NCI-H1436 treated with DMSO at 0.1 percent for 48 hours (cell line): ENCODE measurements around the gene WSCD2.

Source experiments
- DNase-seq: peaks from one replicate; lab custom pipeline; 2025; lab: John Stamatoyannopoulos, UW

The WSCD2 gene

GRCh38 chr12:108268397-108268796, 139.3 kb downstream of the WSCD2 start:
- DNase-seq, result no peak

DNA sequence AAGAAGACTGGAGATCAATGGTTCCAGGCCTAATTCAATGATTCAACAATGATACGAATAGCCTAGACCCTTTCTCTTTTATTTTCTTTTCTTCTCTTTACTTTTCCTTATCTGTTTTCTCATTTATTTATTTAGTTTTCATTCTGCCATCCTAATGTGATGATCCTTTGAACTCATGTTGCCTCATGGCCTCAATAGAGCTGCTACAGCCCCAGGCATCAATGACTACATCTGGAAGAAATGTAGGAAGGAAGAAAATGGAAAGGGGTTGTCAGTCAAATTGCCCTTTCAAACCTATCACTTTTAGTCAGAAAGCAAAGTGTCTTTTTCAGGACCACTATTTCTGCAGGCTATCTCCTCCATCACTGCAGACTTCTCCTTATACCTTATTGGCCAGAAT, 140.1 kb downstream of the WSCD2 start:
- no peak for DNase-seq

- no peak for DNase-seq
Measured at GRCh38 chr12:108270035-108270848, 141.2 kb downstream of the WSCD2 start.

DNA sequence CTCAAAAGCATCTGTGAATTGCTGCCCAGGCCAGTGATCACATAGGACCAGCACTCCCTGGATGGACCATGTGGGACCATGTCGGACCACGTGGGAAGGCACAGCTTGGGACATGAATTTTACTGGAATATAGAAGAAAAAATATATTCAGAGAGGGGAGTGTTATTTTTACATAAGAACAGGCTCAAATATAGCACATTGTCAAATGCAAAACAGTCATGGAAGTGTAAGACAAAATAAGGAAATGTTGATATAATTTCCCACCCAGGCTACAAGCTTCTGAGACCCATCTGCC, 141.7 kb downstream of the WSCD2 start:
- no peak for DNase-seq

DNA sequence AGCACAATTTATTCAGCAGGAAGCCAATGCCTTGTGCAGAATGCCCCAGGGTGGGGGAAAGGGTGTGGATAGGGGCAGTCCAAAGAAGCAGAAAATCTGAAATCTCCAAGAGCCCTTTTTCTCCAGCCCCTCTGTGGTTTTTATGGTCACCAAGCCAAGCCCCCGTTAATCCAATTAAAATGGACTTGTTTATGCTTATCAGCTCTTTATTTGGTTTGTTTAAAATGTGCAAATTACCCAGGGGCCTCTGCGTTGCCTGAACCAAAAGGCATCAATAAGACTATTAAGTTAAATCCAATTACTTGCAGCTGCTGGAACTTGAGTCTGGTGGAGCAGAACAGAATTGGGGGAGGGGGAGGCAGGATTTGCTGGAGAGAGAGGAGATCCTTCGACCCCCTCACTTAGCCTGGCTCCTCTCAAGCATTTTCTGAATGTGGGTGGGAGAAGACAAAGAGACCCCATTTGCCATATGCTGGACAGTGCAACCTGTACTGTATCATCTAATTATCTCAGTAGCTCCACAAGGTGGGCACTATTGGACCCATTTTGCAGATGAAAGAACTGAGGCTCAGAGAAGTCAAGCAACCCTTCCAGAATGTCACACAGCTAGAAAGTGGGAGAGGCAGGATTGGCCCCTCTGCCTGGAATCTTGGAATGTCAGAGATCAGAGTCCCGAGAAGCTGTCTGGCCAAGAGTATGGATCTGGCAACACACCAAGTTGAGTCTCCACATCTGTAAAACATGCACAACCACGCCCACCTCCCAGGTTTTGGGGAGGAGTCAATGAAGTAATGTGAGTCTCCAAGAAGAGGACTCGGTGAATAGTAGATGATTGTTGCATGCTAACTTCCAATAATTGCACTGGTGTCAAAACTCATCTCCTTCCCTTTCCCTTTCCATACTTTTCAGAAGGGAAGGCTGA, 143.1 kb downstream of the WSCD2 start:
- no peak for DNase-seq

DNA sequence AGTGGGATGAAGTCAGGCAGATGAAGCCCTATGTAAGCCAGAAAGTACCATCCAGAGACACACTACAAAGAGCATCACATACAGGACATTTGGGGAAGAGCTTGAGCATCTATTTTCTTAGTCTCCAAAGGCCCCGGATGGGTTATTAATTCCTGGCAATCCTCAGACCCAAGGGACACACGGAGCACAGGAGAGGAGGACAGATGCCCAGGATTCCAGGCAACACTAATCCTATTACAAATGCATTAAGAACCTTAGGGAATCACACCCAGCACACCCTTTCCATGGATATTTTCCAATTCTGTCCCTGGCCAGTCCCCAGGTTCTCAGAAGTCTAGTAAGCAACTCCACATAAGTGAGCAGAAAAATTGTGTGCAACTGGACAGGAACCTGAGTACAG, 144.1 kb downstream of the WSCD2 start:
- DNase-seq, result no peak

GRCh38 chr12:108277613-108278012, 148.5 kb downstream of the WSCD2 start:
- DNase-seq, result no peak

DNA sequence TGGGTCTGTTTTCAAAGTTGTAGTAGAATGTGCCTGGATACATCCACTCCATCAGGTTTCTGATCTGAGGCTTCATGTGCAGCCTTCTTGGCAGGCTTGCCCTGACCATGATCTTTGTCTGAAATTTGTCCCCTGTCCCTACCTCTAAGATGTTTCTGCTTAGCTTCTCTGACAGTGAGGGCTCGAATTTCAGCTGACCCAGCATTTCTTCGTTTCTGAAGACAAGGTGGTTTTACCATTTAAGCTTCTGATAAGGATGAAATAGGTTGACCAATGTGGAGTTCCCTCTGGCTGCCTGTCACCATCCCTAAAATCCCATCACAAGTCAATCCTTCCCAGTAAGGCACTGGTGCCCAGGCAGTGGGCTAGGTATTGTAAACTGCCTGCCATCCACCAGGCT, 153.1 kb downstream of the WSCD2 start:
- DNase-seq, result no peak

DNA sequence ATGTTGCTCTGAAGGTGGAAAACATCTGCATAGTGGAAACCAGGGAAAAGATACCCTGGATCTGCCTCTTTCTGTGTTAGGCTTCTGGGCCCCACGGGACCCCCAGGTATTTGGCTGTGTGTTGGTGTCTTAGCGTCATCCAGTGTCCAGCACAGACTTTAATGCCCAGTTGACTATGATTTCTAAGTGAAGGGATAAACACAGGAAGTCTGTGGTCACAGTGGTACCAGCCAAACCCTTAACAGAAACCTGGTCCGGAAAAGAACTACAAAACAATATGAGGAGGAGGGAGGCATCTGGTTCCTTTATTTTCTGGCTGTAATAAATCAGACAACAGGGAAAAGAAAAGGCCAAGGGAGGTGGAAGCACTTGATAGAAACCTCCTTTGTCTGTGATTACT, 153.6 kb downstream of the WSCD2 start:
- DNase-seq, result no peak

DNA sequence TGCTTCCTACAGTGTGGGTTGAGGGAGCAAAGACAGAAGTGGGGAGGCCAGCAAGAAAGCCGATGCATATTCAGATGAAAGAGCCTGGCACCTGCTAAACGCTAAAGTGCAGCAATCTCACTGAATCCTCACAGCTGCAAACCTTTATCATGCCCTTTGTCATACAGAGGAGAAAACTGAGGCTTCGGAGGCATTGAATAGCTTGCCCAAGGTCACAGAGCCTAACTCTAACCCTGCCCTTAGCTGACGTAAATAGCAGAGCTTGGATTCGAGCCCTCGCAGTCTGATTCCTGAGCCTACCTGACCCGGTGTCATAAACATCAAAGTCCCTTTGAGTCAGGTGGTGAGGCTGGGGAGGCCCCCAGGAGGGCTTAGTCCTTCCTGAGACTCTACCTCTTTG, 155.1 kb downstream of the WSCD2 start:
- no peak for DNase-seq

GRCh38 chr12:108285016-108285415, 155.9 kb downstream of the WSCD2 start:
- DNase-seq, result no peak

GRCh38 chr12:108287227-108287626, 158.1 kb downstream of the WSCD2 start:
- no peak for DNase-seq

- DNase-seq, result no peak
Measured at GRCh38 chr12:108289350-108290161, 160.5 kb downstream of the WSCD2 start.

GRCh38 chr12:108295641-108296040, 166.6 kb downstream of the WSCD2 start:
- no peak for DNase-seq

DNA sequence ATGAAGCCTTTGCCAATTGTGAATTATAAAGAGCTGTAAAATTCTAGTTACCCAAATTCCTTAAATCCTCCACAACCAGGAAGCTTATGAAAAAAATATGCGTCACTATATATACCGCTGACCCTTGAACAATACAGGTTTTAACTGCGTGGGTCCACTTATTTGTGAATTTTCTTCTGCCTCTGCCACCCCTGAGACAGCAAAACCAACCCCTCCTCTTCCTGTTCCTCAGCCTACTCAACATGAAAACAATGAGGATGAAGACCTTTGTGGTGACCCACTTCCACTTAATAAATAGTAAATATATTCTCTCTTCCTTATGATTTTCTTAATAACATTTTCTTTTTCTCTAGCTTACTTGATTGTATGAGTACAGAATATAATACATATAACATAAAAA, 167.9 kb downstream of the WSCD2 start:
- DNase-seq, result no peak

- DNase-seq, result no peak
Measured at GRCh38 chr12:108297424-108297823, 168.3 kb downstream of the WSCD2 start.

- DNase-seq, result no peak
Measured at GRCh38 chr12:108297895-108298760, 169.0 kb downstream of the WSCD2 start.

GRCh38 chr12:108298761-108299275, 169.7 kb downstream of the WSCD2 start:
- no peak for DNase-seq

GRCh38 chr12:108299516-108299915, 170.4 kb downstream of the WSCD2 start:
- DNase-seq, result no peak
